Glomerular visceral epithelial cell (primary cell): ENCODE measurements around the gene CRKL.
"Not testable (repeated sequence)": the region's sequence is repeated elsewhere in the genome, so short reads cannot be mapped to it uniquely, and the experiment has no call there.

Experiments
- DNase-seq: peaks from one replicate; pipeline ENCODE4 v3.0.0-alpha.2; 2016; ENCODE audit errors: extremely low spot score

CRKL gene

GRCh38 chr22:20933910-20934309 lies 16.7 kb downstream of the CRKL start:
- no peak for DNase-seq

DNA sequence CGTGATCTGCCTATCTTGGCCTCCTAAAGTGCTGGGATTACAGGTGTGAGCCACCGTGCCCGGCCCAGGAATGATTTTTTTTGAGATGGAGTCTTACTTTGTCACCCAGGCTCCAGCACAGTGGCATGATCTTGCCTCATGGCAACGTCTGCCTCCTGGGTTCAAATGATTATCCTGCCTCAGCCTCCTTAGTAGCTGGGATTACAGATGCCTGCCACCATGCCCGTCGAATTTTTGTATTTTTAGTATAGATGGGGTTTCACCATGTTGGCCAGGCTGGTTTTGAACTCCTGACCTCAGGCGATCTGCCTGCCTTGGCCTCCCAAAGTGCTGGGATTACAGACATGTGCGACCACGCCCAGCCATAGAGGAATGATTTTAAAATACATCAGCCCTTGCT lies 17.8 kb downstream of the CRKL start:
- DNase-seq: not testable (repeated sequence)

DNA sequence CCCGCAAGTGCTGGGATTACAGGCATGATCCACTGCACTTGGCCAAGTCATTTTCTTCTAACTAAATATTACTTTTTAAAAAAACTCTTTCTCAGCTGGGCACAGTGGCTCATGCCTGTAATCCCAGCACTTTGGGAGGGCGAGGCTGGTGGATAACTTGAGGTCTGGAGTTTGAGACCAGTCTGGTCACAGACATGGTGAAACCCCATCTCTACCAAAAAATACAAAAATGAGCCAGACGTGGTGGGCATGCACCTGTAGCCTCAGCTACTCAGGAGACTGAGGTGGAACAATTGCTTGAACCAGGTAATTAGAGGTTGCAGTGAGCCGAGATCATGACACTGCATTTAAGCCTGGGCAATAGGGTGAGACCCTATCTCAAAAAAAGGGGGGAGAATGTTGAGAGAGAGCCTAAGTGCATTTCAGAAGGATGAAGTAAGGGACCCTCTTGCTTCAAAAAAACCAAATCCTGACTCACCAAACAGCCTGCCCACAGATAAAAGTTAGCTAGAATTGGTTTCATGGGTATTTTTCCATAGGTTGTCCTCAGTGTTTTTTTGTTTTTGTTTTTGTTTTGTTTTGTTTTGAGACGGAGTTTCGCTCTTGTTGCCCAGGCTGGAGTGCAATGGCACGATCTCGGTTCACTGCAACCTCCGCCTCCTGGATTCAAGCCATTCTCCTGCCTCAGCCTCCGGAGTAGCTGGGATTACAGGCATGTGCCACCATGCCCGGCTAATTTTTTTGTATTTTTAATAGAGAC lies 18.8 kb downstream of the CRKL start:
- not testable (repeated sequence) for DNase-seq

DNA sequence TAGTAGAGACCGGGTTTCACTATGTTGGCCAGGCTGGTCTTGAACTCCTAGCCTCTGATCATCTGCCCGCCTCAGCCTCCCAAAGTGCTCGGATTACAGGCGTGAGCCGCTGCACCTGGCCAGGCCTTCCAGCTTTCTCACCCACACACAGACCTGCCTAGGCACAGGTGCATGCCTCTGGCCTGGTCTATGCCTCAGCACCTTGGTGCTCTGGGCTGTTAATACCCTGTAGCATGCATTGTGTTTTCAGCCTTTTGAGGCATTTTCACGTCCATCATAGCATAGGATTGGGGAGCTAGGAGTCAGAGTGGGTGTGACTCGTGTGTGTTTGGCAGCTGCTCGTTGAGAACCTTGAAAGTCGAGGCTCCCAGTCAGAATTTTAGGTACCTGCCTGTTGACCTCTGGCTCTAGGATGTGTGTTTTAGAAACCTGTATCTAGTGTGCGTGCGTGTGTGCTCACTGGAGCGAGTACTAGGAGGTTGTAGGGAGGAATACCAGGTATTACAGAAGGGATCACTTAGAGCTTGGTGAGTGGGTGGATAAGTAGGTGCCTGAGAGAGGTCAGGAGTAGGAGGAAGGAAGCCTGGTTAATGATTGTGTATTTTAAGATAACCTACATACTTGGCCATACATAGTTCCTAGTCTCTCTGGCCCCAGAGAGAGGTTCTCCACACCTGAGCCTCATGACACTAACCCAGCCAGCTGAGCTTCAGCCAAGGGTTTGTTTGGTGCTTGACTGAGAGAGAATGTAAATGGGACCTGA lies 20.0 kb downstream of the CRKL start:
- no peak for DNase-seq

DNA sequence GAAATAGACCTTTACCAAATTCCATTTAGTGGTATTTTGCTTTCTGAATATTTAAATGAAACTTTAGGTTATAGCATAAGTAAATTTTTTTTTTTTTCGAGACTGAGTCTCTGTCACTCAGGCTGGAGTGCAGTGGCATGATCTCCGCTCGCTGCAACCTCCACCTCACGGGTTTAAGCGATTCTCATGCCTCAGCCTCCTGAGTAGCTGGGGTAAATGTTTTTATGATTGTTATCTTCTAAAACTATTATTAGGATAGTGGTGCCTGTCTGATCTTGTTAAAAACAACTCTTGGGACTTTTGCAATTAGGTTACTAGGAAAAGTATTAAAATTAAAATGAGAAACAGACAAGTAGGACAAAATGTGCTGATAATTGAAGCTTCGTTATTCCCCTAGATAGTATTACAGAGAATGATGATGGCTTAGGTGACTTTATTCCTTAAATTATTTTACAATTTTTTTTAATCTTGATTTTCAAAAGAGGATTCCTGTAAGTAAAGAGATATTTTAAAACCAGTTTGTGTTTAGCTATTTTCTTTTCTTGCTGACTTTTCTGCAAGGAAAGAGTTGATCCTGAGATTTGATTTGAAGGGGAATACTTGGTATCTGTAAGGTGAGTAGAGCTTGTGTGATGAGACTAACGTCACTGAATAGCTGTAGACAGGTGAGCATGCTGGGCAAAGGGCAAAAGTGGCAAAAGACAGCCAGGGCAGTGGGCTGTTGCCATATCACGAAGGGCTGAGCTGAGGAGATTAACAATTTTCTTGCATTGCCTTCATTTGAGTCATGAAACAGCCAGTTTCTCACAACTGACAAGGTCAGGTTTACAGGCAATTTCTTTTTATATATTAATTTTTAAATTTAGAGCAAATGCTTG lies 20.8 kb downstream of the CRKL start:
- DNase-seq: no peak

DNA sequence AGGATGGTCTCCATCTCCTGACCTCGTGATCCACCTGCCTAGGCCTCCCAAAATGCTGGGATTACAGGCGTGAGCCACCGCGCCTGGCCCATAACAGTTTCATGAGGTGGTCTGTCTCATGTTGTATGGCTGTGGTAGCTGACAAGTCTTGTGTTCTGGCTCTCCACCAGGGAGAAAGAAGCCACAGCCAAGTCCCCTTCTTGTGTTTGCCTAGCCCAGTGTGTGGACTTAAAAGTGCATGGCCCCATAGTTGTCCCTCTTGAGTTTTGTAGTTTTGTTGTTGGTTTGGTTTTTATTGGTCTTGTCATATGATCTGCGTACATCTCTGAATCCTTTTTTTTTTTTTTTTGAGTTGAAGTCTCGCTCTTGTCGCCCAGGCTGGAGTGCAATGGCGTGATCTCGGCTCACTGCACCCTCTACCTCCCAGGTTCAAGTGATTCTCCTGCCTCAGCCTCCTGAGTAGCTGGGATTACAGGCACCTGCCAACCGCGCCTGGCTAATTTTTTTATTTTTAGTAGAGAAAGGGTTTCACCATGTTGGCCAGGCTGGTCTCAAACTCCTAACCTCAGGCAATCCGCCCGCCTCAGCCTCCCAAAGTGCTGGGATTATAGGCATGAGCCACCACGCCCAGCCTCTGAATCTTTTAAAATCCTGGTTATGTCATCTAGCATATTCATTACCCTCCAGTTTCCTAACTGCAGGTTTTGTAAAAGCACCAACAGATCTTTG lies 22.4 kb downstream of the CRKL start:
- not testable (repeated sequence) for DNase-seq

DNA sequence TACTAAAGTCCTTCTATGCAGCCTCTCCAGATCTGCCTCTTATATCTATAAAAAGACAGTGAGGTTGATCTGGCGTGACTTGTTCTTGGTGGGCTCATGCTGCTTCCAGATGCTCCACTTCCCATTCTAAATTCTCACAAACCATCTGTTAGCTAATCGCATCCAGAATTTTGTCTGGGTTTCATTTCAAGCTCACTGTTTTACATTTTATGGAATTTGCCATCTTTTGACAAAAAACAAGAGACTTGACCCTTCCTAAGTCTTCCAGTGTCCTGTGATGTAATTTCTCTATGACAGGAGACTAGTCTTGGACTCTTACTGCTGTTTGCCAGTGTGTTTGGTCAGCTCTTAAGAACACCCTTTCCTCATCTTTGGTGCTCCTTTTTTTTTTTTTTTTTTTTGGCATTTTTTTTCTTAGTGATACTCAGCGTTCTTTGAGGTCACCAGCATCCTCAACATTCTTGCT lies 23.0 kb downstream of the CRKL start:
- no peak for DNase-seq

DNA sequence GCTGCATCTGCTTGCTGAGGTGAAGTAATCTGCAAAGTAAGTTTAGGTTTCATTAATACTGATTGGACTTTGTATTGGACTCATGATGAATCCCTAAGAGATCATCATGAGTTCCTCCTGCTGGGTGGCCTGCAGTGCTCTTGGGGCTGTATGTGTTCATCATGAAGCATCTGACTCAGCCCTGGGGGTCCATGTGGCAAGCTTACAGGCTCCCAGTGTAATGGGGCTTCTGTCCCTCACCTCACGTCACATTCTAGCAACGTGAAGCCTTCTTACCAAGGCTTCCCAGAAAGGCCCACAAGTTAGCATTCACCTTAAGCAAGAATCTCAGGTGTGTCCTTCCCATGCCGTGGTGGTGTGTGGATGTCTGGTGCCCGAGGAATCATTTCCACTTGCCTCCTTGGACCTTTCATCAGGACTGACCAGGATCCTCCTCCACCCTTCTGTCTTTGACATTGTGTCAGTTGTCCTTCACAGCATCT lies 23.7 kb downstream of the CRKL start:
- DNase-seq: no peak

DNA sequence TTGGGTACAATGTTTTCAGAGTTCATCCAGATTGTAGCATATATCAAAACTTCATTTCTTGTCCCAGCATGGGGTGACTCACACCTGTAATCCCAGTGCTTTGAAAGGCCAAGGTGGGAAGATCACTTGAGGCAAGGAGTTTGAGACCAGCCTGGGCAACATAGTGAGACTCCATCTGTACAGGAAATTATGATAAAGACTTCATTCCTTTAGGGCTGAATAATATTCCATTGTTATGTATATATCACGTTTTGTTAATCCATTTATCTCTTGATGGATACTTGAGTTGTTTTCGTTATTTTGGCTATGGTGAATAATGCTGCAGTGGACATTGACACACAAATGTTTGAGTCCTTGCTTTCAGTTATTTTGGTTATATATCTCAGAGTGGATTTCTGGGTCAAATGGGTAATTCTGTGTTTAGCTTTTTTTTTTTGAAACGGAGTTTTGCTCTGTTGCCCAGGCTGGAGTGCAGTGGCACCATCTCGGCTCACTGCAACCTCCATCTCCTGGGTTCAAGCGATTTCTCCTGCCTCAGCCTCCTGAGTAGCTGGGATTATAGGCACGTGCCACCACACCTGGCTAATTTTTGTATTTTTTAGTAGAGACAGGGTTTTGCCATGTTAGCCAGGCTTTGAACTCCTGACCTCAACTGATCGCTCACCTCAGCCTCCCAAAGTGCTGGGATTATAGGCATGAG lies 25.1 kb downstream of the CRKL start:
- DNase-seq: not testable (repeated sequence)

- DNase-seq: no peak
These were observed 26.1 kb downstream of the CRKL start for GRCh38 chr22:20943104-20943933.

GRCh38 chr22:20944042-20944441 lies 26.8 kb downstream of the CRKL start:
- no peak for DNase-seq

DNA sequence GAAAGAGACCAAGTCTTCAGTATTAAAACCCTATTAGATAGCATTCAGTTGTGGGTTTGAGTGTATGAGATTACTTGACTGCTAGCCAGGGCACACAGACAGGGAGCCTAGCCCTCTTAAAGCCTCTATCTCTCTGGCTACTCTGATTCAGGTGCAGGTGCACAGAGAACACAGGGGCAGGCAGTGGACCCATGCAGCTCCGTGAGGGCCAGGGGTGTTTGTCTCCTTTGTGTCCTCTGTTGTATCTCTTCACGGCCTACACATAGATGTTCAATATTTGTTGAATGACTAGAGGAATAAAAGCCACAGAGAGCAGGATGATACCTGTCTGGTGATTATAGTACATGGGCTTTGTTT lies 28.3 kb downstream of the CRKL start:
- no peak for DNase-seq

DNA sequence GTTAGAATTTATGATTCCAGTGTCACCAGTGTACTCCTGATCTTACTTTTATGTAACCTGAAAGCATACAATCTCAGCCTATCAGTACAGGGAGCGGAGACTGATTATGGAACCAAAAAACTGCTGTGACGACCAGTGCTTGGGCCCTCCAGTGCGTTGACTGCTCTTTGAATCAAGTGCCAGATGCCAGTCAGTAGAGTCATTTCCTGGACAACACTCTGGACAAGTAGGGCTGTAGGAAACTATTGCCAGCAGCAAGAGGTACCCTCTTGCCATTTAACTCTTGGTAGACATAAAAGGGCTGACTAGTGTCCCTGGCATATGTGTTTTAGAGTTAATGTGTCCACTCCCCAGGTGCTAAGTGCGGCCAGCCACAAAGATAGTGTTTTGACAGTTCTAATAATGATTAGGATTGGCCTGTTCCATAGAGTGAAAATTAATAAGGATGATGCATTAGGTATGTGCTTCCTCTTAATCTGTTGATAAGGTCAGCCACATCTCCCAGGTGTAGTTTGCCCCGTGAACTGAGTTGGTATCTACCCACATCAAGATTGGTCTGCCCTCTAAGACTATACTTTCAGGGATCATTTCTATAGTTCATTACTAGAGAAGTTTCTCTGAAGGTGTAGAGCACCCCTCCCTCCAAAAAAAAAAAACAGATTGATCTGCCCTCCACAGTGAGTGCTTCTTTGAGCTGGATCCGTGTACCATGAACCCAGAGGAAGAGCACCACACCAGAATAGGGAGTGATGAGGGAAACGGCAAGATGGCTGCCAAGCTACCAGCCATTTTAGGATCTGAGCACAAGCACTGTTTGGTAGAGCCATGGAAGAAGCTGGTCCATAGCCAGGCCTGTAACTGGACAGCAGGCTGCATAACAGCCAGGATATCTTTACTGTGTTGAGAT lies 29.1 kb downstream of the CRKL start:
- peak; percentile 29 for DNase-seq

DNA sequence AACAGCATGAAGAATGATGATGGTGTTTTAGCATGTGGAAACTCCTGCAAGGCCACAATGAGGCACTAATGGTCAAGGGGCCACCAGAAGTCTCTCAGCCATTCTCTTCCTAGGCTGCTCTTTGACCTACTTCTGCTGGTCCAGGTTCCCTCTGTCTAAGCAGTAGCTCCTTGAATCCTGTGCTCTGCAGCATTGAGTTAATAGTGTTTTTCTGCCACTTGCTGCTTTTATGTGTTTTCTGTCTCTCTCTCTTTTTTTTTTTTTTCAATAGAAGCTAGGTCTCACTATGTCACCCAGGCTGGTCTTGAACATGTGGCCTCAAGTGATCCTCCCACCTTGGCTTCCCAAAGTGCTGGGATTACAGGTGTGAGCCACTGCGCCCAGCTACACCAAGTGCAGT lies 29.8 kb downstream of the CRKL start:
- no peak for DNase-seq

- no peak for DNase-seq
These were observed 31.2 kb downstream of the CRKL start for GRCh38 chr22:20948450-20948849.

GRCh38 chr22:20948989-20949388 lies 31.8 kb downstream of the CRKL start:
- no peak for DNase-seq

DNA sequence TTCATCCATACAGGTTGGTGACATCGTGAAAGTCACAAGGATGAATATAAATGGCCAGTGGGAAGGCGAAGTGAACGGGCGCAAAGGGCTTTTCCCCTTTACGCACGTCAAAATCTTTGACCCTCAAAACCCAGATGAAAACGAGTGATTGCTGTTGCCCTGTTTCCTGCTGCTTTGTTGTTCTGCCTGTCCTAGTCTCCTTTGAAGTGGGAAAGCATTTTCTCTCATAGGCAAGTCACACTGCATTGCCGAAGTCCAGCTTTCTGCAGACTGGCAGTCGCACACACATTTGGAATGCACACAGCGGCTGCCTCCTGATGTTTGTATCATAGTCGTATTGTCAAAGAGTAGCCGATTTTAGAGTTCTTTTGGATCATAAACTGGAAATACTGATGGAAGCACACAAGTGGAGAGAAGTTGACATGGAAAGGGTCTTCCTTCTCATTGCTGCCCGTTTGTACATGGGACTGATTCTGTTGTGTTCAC lies 32.5 kb downstream of the CRKL start:
- no peak for DNase-seq

- peak; percentile 15 for DNase-seq
These were observed 34.1 kb downstream of the CRKL start for GRCh38 chr22:20951151-20951931.
